GM12892 (cell line): ENCODE data around the gene TAF11L2.

Source experiments
- POLR2A ChIP-seq: IDR thresholded peaks from 2 replicates; pipeline ENCODE4 v1.6.1; 2011; ENCODE audit warnings: low read depth, low read length, control low read depth
- POLR2AphosphoS5 ChIP-seq: IDR thresholded peaks from 2 replicates; pipeline ENCODE4 v1.6.1; 2011; ENCODE audit warnings: low read depth, low read length, control low read depth
- TAF1 ChIP-seq: IDR thresholded peaks from 2 replicates; pipeline ENCODE4 v1.6.1; 2011; ENCODE audit warnings: low read depth, mild to moderate bottlenecking, control low read depth, low read length, borderline replicate concordance

GRCh38 chr5:17461793-17462192, 36.2 kb upstream of the TAF11L2 start:
- no peak for TF ChIP-seq POLR2AphosphoS5
- no peak for TF ChIP-seq POLR2A
- TF ChIP-seq TAF1: no peak
